ENCODE measurements around the gene ADAR.

- no peak for TF ChIP-seq POLR2A (IDR thresholded peaks at IDR 0.05)
- TF ChIP-seq CTCF (IDR thresholded peaks at IDR 0.05) = no peak
Observed at GRCh38 chr1:154571244-154571963, 36.6 kb downstream of the ADAR start.
